ENCODE data around the gene SPNS3. TPM values are rescaled to one million over a fixed set of nuclear protein-coding genes. Genes with fewer than 3 reads are reported as not detected.

Gene SPNS3
- total RNA-seq, 1 experiment from 2014 or later = 1.2 TPM

GRCh38 chr17:4482338-4483011, 48.7 kb downstream of the SPNS3 start:
- no peak for DNase-seq (ENCODE audit: low spot score)

GRCh38 chr17:4483012-4483840, 49.5 kb downstream of the SPNS3 start:
- in situ Hi-C loops (cut with HindIII; ENCODE audit: low sequenced_read_pairs) = no loop called here
- DNase-seq (ENCODE audit: low spot score) = peak; percentile 52

More at GRCh38 chr17:4482338-4483011, 48.7 kb downstream of the SPNS3 start:
- in situ Hi-C loops (cut with HindIII; ENCODE audit: low sequenced_read_pairs) = no loop called here

- DNase-seq (ENCODE audit: low spot score) = no peak
- in situ Hi-C loops (cut with HindIII; ENCODE audit: low sequenced_read_pairs) = no loop called here
These were observed 52.2 kb downstream of the SPNS3 start for GRCh38 chr17:4485676-4486646.

- no peak for DNase-seq (ENCODE audit: low spot score)
- in situ Hi-C loops (cut with HindIII; ENCODE audit: low sequenced_read_pairs) = no loop called here
These were observed 53.6 kb downstream of the SPNS3 start for GRCh38 chr17:4487296-4487695.

- peak; percentile 63 for DNase-seq (ENCODE audit: low spot score)
- in situ Hi-C loops (cut with HindIII; ENCODE audit: low sequenced_read_pairs) = no loop called here
These were observed 54.3 kb downstream of the SPNS3 start for GRCh38 chr17:4487820-4488716.

- in situ Hi-C loops (cut with HindIII; ENCODE audit: low sequenced_read_pairs) = no loop called here
- DNase-seq (ENCODE audit: low spot score) = no peak
These were observed 55.4 kb downstream of the SPNS3 start for GRCh38 chr17:4488989-4489595.

- DNase-seq (ENCODE audit: low spot score) = no peak
- in situ Hi-C loops (cut with HindIII; ENCODE audit: low sequenced_read_pairs) = no loop called here
These were observed 56.4 kb downstream of the SPNS3 start for GRCh38 chr17:4490109-4490591.

GRCh38 chr17:4490637-4491061, 56.9 kb downstream of the SPNS3 start:
- DNase-seq (ENCODE audit: low spot score) = no peak
- in situ Hi-C loops (cut with HindIII; ENCODE audit: low sequenced_read_pairs) = no loop called here

- in situ Hi-C loops (cut with HindIII; ENCODE audit: low sequenced_read_pairs) = no loop called here
- DNase-seq (ENCODE audit: low spot score) = no peak
These were observed 59.2 kb downstream of the SPNS3 start for GRCh38 chr17:4492721-4493561.

GRCh38 chr17:4497101-4497824, 63.5 kb downstream of the SPNS3 start:
- in situ Hi-C loops (cut with HindIII; ENCODE audit: low sequenced_read_pairs) = no loop called here
- no peak for DNase-seq (ENCODE audit: low spot score)

GRCh38 chr17:4498461-4499397, 65.0 kb downstream of the SPNS3 start, which contains the start of gene SPNS2:
TSS of gene SPNS2 (plus strand) at chr17:4498881. CDS start at chr17:4499048, 167 bp downstream.
- DNase-seq (ENCODE audit: low spot score) = peak; percentile 35
- in situ Hi-C loops (cut with HindIII; ENCODE audit: low sequenced_read_pairs) = no loop called here

- in situ Hi-C loops (cut with HindIII; ENCODE audit: low sequenced_read_pairs) = no loop called here
- DNase-seq (ENCODE audit: low spot score) = no peak
These were observed 65.9 kb downstream of the SPNS3 start for GRCh38 chr17:4499431-4500190.

- in situ Hi-C loops (cut with HindIII; ENCODE audit: low sequenced_read_pairs) = no loop called here
These were observed 66.4 kb downstream of the SPNS3 start for GRCh38 chr17:4500191-4500571.

GRCh38 chr17:4501295-4501949, 67.7 kb downstream of the SPNS3 start:
- no peak for DNase-seq (ENCODE audit: low spot score)
- in situ Hi-C loops (cut with HindIII; ENCODE audit: low sequenced_read_pairs) = no loop called here

More at GRCh38 chr17:4500191-4500571, 66.4 kb downstream of the SPNS3 start:
- DNase-seq (ENCODE audit: low spot score) = no peak
